Measurements from ENCODE around the gene DGKI.

GRCh38 chr7:137694405-137694804, 152.4 kb downstream of the DGKI start:
- TF ChIP-seq, protein P1, sequence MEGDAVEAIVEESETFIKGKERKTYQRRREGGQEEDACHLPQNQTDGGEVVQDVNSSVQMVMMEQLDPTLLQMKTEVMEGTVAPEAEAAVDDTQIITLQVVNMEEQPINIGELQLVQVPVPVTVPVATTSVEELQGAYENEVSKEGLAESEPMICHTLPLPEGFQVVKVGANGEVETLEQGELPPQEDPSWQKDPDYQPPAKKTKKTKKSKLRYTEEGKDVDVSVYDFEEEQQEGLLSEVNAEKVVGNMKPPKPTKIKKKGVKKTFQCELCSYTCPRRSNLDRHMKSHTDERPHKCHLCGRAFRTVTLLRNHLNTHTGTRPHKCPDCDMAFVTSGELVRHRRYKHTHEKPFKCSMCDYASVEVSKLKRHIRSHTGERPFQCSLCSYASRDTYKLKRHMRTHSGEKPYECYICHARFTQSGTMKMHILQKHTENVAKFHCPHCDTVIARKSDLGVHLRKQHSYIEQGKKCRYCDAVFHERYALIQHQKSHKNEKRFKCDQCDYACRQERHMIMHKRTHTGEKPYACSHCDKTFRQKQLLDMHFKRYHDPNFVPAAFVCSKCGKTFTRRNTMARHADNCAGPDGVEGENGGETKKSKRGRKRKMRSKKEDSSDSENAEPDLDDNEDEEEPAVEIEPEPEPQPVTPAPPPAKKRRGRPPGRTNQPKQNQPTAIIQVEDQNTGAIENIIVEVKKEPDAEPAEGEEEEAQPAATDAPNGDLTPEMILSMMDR (conservative IDR thresholded peaks at IDR 0.05; ENCODE audit: low read depth in 2 of 2) = no peak
- TF ChIP-seq EZH2 (IDR thresholded peaks at IDR 0.05; ENCODE audit: low read depth, unreplicated experiment) = no peak
- TF ChIP-seq, protein P2, sequence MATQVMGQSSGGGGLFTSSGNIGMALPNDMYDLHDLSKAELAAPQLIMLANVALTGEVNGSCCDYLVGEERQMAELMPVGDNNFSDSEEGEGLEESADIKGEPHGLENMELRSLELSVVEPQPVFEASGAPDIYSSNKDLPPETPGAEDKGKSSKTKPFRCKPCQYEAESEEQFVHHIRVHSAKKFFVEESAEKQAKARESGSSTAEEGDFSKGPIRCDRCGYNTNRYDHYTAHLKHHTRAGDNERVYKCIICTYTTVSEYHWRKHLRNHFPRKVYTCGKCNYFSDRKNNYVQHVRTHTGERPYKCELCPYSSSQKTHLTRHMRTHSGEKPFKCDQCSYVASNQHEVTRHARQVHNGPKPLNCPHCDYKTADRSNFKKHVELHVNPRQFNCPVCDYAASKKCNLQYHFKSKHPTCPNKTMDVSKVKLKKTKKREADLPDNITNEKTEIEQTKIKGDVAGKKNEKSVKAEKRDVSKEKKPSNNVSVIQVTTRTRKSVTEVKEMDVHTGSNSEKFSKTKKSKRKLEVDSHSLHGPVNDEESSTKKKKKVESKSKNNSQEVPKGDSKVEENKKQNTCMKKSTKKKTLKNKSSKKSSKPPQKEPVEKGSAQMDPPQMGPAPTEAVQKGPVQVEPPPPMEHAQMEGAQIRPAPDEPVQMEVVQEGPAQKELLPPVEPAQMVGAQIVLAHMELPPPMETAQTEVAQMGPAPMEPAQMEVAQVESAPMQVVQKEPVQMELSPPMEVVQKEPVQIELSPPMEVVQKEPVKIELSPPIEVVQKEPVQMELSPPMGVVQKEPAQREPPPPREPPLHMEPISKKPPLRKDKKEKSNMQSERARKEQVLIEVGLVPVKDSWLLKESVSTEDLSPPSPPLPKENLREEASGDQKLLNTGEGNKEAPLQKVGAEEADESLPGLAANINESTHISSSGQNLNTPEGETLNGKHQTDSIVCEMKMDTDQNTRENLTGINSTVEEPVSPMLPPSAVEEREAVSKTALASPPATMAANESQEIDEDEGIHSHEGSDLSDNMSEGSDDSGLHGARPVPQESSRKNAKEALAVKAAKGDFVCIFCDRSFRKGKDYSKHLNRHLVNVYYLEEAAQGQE (IDR thresholded peaks at IDR 0.05; ENCODE audit: unreplicated experiment) = no peak

Measured in GM23338 (cell line).